HepG2 (cell line): ENCODE data around the gene KLHL21. TPM values are rescaled to one million over a fixed set of nuclear protein-coding genes. Genes with fewer than 3 reads are reported as not detected.
A peak's percentile ranks its signal among the peaks of the same experiment; 100 is the strongest.

Experiments
- ATF2 ChIP-seq: sonication (generic); formaldehyde crosslinking; IDR thresholded peaks from 2 replicates; pipeline ENCODE4 v1.4.0; 2020; ENCODE audit warnings: missing genetic modification reagents
- HDAC1 ChIP-seq: sonication (generic); formaldehyde crosslinking; IDR thresholded peaks from 2 replicates; pipeline ENCODE4 v1.5.1; 2020; ENCODE audit warnings: mild to moderate bottlenecking, missing genetic modification reagents
- HMGA1 ChIP-seq: sonication (generic); formaldehyde crosslinking; conservative IDR thresholded peaks from 2 replicates; pipeline ENCODE4 v1.4.0; 2020; ENCODE audit warnings: missing genetic modification reagents
- ISX ChIP-seq: sonication (generic); formaldehyde crosslinking; conservative IDR thresholded peaks from 2 replicates; pipeline ENCODE4 v1.5.0; 2020; ENCODE audit warnings: missing genetic modification reagents
- MBD4 ChIP-seq: IDR thresholded peaks from 2 replicates; pipeline ENCODE4 v1.6.1; 2012; ENCODE audit warnings: low read length, inconsistent platforms, borderline replicate concordance
- MEIS2 ChIP-seq: sonication (generic); formaldehyde crosslinking; IDR thresholded peaks from 2 replicates; pipeline ENCODE4 v1.9.0; 2021; ENCODE audit warnings: mild to moderate bottlenecking, missing genetic modification reagents
- MLX ChIP-seq: IDR thresholded peaks from 2 replicates; pipeline ENCODE4 v1.6.1; 2016
- NR0B2 ChIP-seq: sonication (generic); formaldehyde crosslinking; IDR thresholded peaks from 2 replicates; pipeline ENCODE4 v1.4.0; 2020; ENCODE audit warnings: mild to moderate bottlenecking, missing genetic modification reagents
- PREB ChIP-seq: sonication (generic); formaldehyde crosslinking; IDR thresholded peaks from 2 replicates; pipeline ENCODE4 v1.4.0; 2020; ENCODE audit warnings: missing genetic modification reagents
- RFX3 ChIP-seq: IDR thresholded peaks from 2 replicates; pipeline ENCODE4 v1.6.1; 2016; ENCODE audit warnings: missing biosample characterization, missing genetic modification reagents
- SRSF1 ChIP-seq: fragments of 200-400 bp; formaldehyde crosslinking; optimal IDR thresholded peaks from 2 replicates; pipeline ENCODE3; 2017; ENCODE audit warnings: mild to moderate bottlenecking, low read depth, low read length, moderate library complexity
- ZFP36 ChIP-seq: fragments of 150-350 bp; IDR thresholded peaks from 2 replicates; pipeline ENCODE4 v1.6.1; 2018; ENCODE audit warnings: borderline replicate concordance, low read length, low read depth; ENCODE audit not compliant: partially characterized antibody
- ZMYM2 ChIP-seq: sonication (generic); formaldehyde crosslinking; IDR thresholded peaks from 2 replicates; pipeline ENCODE4 v1.8.0; 2022; ENCODE audit warnings: mild to moderate bottlenecking, missing genetic modification reagents
- ZNF235 ChIP-seq: sonication (generic); formaldehyde crosslinking; IDR thresholded peaks from 2 replicates; pipeline ENCODE4 v1.8.1; 2023; ENCODE audit warnings: mild to moderate bottlenecking, missing genetic modification reagents, borderline replicate concordance
- ZNF569 ChIP-seq: sonication (generic); formaldehyde crosslinking; IDR thresholded peaks from 2 replicates; pipeline ENCODE4 v1.5.0; 2020; ENCODE audit warnings: mild to moderate bottlenecking, missing genetic modification reagents, moderate library complexity, borderline replicate concordance
- ZNF614 ChIP-seq: IDR thresholded peaks from 2 replicates; pipeline ENCODE4 v1.6.1; 2018; ENCODE audit warnings: missing biosample characterization, missing genetic modification reagents, inconsistent platforms, borderline replicate concordance
- ZNF703 ChIP-seq: sonication (generic); formaldehyde crosslinking; IDR thresholded peaks from 2 replicates; pipeline ENCODE4 v1.5.1; 2020; ENCODE audit warnings: missing genetic modification reagents, mild to moderate bottlenecking, moderate library complexity, borderline replicate concordance
- ZNF710 ChIP-seq: sonication (generic); formaldehyde crosslinking; IDR thresholded peaks from 2 replicates; pipeline ENCODE4 v1.5.0; 2020; ENCODE audit warnings: mild to moderate bottlenecking, missing genetic modification reagents, borderline replicate concordance
- ZNF749 ChIP-seq: sonication (generic); formaldehyde crosslinking; IDR thresholded peaks from 2 replicates; pipeline ENCODE4 v1.8.0; 2022; ENCODE audit warnings: mild to moderate bottlenecking, missing genetic modification reagents, moderate library complexity, borderline replicate concordance
- ZXDC ChIP-seq: sonication (generic); formaldehyde crosslinking; IDR thresholded peaks from 2 replicates; pipeline ENCODE4 v1.5.0; 2020; ENCODE audit warnings: mild to moderate bottlenecking, missing genetic modification reagents
- polyA plus RNA-seq, 8 experiments: library from polyadenylated mRNA; depleted of rRNA in 3 of 8; stranded (reverse) in 7 of 8; unstranded in 1 of 8; fragments of >200 nt; fragmentation: Illumina TruSeq in 4 of 8; extraction: Trizol in 4 of 8; gene quantifications; 2 replicates each; pipeline versions ENCODE4 v1.2.1 to v1.2.3, GENCODE V29; 2011 to 2016; ENCODE audit warnings: low read depth in 4 of 8, missing spikeins in 1 of 8, mixed read lengths in 1 of 8; ENCODE audit not compliant: insufficient read depth in 1 of 8
- total RNA-seq, 5 experiments: library from RNA; depleted of rRNA; stranded (reverse); fragments of >200 nt; fragmentation: Illumina TruSeq; extraction: Trizol; gene quantifications; 2 replicates each; pipeline ENCODE4 v1.2.3, GENCODE V29; 2016; ENCODE audit warnings: low read depth in 1 of 5

The KLHL21 gene
- total and polyA plus RNA-seq, 2 of the 13 experiments (the other 11 are each of a cell fraction or from before 2014, with no cell fraction given), result 14.8 to 25.0 TPM

GRCh38 chr1:6612641-6613360 is 10.1 kb upstream of the KLHL21 start (continued):
- 0 out of 2 replicates have a peak, but pooled peaks have one; percentile 24 for TF ChIP-seq ZXDC
- TF ChIP-seq RFX3 (CRISPR knock-in tag), result no peak
- TF ChIP-seq ISX, result no peak
- TF ChIP-seq ZNF235 (CRISPR knock-in tag), result 0 out of 2 replicates have a peak, but pooled peaks have one; percentile 51
- no peak for TF ChIP-seq SRSF1
- TF ChIP-seq HDAC1 (CRISPR knock-in tag), result peak; percentile 65
- TF ChIP-seq PREB (CRISPR knock-in tag), result no peak
- 0 out of 2 replicates have a peak, but pooled peaks have one; percentile 42 for TF ChIP-seq ZNF703
- TF ChIP-seq ZNF749 (CRISPR knock-in tag), result no peak
- TF ChIP-seq ZNF710, result 0 out of 2 replicates have a peak, but pooled peaks have one; percentile 25
- TF ChIP-seq ZNF614 (CRISPR knock-in tag), result 0 out of 2 replicates have a peak, but pooled peaks have one; percentile 12
- TF ChIP-seq HMGA1 (CRISPR knock-in tag), result no peak
- TF ChIP-seq ATF2 (CRISPR knock-in tag), result 0 out of 2 replicates have a peak, but pooled peaks have one; percentile 32
- no peak for TF ChIP-seq MLX
- no peak for TF ChIP-seq ZNF569 (CRISPR knock-in tag)
- TF ChIP-seq ZMYM2 (CRISPR knock-in tag), result no peak
- no peak for TF ChIP-seq ZFP36
- no peak for TF ChIP-seq MBD4
- TF ChIP-seq MEIS2 (CRISPR knock-in tag), result 0 out of 2 replicates have a peak, but pooled peaks have one; percentile 24
- 0 out of 2 replicates have a peak, but pooled peaks have one; percentile 43 for TF ChIP-seq NR0B2
